Mesodermal cell (in vitro differentiated cells): Measurements from ENCODE around the gene GPR176.

Experiments used
- H3K27ac ChIP-seq: 2 replicates; pipeline ENCODE4 v1.7.0; 2013; ENCODE audit warnings: mild to moderate bottlenecking, low read depth, low read length, moderate library complexity; ENCODE audit not compliant: severe bottlenecking
- H3K36me3 ChIP-seq: 2 replicates; pipeline ENCODE4 v1.7.1; 2013; ENCODE audit warnings: mild to moderate bottlenecking, low read length, moderate library complexity; ENCODE audit not compliant: control insufficient read depth, insufficient read depth
- H3K4me1 ChIP-seq: one replicate; pipeline ENCODE4 v1.7.1; 2013; ENCODE audit warnings: mild to moderate bottlenecking, low read length; ENCODE audit not compliant: insufficient read depth, control insufficient read depth, poor library complexity, severe bottlenecking
- H3K4me3 ChIP-seq: 2 replicates; pipeline ENCODE4 v1.7.0; 2013; ENCODE audit warnings: low read length, control low read depth, mild to moderate bottlenecking; ENCODE audit not compliant: insufficient read depth, poor library complexity, severe bottlenecking; ENCODE audit errors: extremely low read depth
- H3K9me3 ChIP-seq: 2 replicates; pipeline ENCODE4 v1.7.1; 2013; ENCODE audit warnings: mild to moderate bottlenecking, low read length, moderate library complexity; ENCODE audit not compliant: control insufficient read depth
- WGBS, 2 experiments: methylation state at CpG; one replicate each; pipeline ENCODE4 v1.1.5; 2013; ENCODE audit warnings: missing lambda C conversion rate in 2 of 2; ENCODE audit not compliant: insufficient coverage in 2 of 2; 5-methylcytosine and 5-hydroxymethylcytosine counted together

Gene GPR176

DNA sequence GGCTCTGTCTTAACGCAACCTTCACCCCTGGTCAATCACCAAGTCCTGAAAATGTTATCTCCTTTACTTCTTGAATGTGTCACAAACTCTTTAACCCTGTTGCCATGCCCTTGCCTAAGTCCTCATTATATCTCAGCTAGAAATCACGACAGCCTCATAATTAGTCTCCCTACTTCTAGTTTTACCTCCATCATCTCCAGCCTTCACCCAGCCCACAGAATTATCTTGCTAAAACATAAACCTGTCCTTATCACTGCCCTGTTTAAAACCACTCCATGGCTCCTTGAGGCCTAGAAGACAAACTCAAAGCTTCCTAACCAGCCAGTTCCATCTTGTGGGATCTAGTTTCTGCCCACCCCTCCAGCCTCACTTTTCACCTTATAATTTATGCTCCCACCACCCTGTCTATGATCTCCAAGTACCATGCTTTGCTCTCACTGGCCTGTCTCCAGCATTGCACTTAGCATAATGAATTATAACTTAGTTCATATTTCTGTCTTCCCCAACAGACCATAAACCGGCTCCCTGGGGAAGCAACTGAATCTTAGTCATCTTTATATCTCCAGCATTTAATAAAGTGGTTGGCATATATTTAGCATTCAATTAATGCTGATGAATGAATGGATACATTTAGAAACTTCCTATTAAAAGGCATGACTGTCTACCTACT lies 39.2 kb downstream of the GPR176 start:
- 93 to 100% methylated on average over 1 to 2 of the region's 3 CpGs for WGBS, 2 experiments
- peaks cover 5% of the 10 kb centered on the region for H3K4me1 ChIP-seq
- H3K27ac ChIP-seq, result no peak overlapping the region
- no peaks in the 10 kb centered on the region for H3K36me3 ChIP-seq
- H3K4me3 ChIP-seq, result no peak overlapping the region
- no peaks in the 10 kb centered on the region for H3K9me3 ChIP-seq

DNA sequence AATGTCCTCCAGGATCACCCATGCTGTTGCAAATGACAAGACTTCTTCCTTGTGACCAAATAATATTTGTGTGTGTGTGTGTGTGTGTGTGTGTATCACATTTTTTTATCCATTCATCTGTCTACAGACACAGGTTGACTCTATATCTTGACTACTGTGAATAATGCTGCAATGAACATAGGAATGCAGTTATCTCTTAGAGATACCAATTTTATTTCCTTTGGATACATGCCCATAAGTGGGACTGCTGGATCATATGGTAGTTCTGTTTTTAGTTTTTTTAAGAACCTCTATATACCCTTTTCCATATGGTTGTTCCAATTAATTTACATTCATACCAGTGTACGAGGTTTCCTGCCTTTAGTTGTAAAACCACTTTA lies 41.7 kb downstream of the GPR176 start:
- H3K9me3 ChIP-seq, result no peaks in the 10 kb centered on the region
- WGBS, 2 experiments, result no CpG with 5 or more reads among the region's 1 CpG
- no peak overlapping the region for H3K27ac ChIP-seq

DNA sequence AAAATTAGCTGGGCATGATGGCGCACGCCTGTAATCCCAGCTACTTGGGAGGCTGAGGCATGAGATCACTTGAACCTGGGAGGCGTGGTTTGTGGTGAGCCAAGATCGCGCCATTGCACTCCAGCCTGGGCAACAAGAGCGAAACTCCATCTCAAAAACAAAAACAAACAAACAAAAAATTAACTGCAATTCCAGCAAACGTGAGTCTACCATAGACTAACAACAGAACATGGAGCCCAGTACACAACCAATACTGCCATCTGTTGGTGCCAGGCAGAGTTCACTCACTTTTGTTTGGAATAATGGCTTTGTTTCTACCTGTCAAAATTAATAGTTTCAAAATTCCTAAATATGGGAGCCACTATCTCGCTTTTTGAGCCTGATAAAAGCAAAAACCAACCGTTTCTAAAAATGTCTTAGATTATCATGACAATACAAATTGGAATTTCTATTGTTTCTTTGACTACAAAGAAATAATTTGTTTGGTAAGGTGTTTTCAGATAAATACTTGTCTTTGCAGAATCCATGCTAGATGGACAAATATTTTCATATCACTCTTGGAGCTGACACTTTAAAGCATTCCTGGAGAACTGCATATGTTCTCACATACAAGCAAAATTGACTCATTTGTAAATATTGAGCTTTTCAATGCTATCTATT lies 45.0 kb downstream of the GPR176 start:
- no peaks in the 10 kb centered on the region for H3K4me1 ChIP-seq
- H3K4me3 ChIP-seq, result no peak overlapping the region
- no peaks in the 10 kb centered on the region for H3K9me3 ChIP-seq
- WGBS, 2 experiments, result 91 to 92% methylated on average over 6 of the region's 9 CpGs
- H3K36me3 ChIP-seq, result no peaks in the 10 kb centered on the region
- no peak overlapping the region for H3K27ac ChIP-seq

More for the DNA sequence above, 41.7 kb downstream of the GPR176 start:
- Histone ChIP-seq H3K4me1 (no peaks in the 10 kb centered on the region), H3K36me3 (no peaks in the 10 kb centered on the region), H3K4me3 (no peak overlapping the region)

DNA sequence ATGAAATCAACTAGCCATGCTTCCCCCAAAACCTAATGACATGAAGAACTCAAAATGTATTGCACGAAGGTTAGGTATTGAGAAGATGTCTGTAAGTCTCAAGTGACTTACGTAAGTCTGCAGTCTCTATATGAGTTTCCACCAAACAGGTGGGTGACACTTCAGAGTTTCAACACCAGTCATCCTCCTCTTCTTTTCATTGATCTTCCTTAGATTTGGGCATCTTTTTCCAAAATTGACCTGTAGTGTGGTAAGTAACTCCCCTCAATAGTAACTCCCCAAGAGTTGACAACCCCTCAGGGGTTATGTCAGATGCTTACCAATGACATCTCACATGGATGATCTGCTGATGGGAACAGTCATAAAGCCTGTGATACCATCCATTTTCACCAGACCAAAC lies 46.1 kb downstream of the GPR176 start:
- Histone ChIP-seq H3K4me3 (no peak overlapping the region), H3K4me1 (no peaks in the 10 kb centered on the region), H3K36me3 (no peaks in the 10 kb centered on the region), H3K27ac (no peak overlapping the region), H3K9me3 (no peaks in the 10 kb centered on the region)
- 100% methylated on average over 1 of the region's 2 CpGs; no CpG with 5 or more reads in 1 of the 2 experiments for WGBS, 2 experiments

DNA sequence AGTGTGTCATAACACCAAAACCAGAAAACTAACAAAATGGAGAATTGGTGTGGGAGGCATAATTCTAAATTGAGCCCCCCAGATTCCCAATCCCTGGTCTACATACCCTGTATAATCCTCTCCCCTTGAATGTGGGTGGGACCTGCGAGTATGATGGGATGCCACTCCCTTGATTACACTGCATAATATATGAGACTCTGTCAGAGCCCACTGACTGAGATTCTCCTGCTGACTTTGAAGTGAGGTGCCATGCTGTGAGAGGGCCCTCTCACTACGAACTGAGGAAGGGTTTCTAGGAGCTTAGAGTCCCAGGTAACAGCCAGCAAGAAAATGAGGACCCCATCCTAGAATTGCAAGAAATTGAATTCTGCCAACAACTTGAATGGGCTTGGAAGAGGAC lies 49.5 kb downstream of the GPR176 start:
- Histone ChIP-seq H3K36me3 (no peaks in the 10 kb centered on the region), H3K4me1 (no peaks in the 10 kb centered on the region), H3K4me3 (no peak overlapping the region), H3K27ac (no peak overlapping the region), H3K9me3 (peaks cover 3% of the 10 kb centered on the region)
- 50 to 100% methylated on average over 1 of the region's 2 CpGs for WGBS, 2 experiments

DNA sequence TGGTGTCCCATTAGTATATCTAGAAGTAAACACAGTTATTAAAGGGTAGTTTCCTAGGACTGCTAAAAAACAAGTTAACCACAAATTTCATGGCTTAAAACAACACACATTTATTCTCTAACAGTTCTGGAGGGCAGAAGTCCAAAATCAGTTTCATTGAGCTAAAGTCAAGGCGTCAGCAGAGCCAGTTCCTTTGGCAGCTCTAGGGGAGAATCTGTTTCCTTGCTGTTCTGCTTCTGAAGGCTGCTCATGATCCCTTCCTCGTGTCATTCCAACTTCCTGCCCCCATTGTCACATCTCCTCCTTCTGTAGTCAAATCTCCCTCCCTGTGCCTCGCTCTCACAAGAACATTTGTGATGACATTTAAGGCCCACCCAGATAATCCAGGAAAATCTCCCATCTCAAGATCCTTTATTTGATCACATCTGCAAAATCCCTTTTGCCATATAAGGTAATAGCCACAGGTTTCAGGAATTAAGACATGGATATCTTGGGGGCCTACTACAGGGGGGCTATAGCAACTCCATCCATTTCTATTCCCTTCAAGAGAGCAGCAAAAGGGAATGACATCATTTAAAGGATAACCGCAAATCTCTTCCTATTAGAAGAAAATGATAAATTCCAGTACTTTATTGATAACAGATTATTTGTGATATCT lies 50.1 kb downstream of the GPR176 start:
- peaks cover 3% of the 10 kb centered on the region for H3K9me3 ChIP-seq
- H3K36me3 ChIP-seq, result no peaks in the 10 kb centered on the region
- no peak overlapping the region for H3K27ac ChIP-seq
- no peak overlapping the region for H3K4me3 ChIP-seq
- no peaks in the 10 kb centered on the region for H3K4me1 ChIP-seq
- WGBS, 2 experiments, result 69% methylated on average over 3 of the region's 4 CpGs

DNA sequence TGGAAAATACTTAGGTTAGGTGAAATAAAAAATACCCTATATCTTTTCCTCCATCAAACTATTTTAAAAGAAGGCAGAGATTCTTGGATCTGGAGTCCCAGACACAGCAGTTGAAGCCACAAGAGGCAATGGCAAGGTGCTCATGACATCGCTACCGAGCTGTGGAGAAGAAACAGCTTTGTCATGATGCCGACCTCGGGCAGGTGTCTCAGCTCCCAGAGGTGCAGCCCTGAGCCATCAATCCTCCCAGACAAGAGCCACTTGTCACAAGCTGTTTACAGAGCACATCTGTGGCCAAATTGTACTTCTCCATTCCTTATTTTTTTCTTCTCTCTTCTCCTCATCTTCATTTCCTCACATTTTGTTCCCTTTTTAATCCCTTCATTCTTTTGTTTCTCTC lies 50.8 kb downstream of the GPR176 start:
- Histone ChIP-seq H3K4me3 (no peak overlapping the region), H3K9me3 (peaks cover 3% of the 10 kb centered on the region), H3K27ac (no peak overlapping the region), H3K36me3 (no peaks in the 10 kb centered on the region), H3K4me1 (no peaks in the 10 kb centered on the region)
- WGBS, 2 experiments, result 88 to 95% methylated on average over 4 of the region's 4 CpGs

DNA sequence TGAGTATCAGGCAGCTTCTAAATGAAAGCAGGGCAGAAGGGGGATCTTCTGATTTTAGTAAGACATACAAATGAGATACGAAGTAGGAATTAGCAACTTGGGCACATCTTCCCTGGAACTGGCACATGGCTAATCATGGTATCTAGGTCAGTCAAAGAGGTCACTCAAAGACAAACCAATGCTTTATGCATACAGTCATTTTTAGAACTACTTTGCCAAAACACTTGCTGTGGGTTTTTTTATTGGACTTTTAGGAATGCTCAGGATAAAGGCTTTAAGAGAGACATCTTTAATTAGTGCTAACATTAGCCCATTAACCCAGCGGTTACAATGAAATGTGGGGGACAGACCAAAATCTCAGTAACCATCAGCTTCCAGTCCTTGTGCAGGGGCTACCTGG lies 51.7 kb downstream of the GPR176 start:
- Histone ChIP-seq H3K9me3 (peaks cover 3% of the 10 kb centered on the region), H3K4me3 (no peak overlapping the region), H3K4me1 (no peaks in the 10 kb centered on the region), H3K27ac (no peak overlapping the region), H3K36me3 (no peaks in the 10 kb centered on the region)
- whole genome bisulfite sequencing, 2 experiments, result 89 to 100% methylated on average over 1 to 2 of the region's 2 CpGs

DNA sequence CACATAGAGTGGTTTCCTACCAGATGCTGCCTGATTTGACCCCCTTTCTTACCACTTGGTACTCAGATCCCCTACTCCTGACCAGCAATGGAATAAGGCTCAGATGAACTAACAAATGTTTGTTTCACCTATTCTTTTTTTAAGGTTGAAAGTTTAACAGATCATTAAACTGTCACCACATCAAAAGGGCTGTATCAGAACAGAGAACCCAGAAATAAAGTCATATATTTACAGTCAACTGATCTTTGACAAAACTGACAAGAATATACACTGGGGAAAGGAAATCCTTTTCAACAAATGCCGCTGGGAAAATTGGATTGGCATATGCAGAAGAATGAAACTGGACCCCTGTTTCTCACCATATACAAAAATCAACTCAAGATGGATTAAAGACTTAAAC lies 56.0 kb downstream of the GPR176 start:
- no CpG with 5 or more reads among the region's 1 CpG for WGBS, 2 experiments
- no peak overlapping the region for H3K27ac ChIP-seq
- H3K36me3 ChIP-seq, result no peaks in the 10 kb centered on the region

DNA sequence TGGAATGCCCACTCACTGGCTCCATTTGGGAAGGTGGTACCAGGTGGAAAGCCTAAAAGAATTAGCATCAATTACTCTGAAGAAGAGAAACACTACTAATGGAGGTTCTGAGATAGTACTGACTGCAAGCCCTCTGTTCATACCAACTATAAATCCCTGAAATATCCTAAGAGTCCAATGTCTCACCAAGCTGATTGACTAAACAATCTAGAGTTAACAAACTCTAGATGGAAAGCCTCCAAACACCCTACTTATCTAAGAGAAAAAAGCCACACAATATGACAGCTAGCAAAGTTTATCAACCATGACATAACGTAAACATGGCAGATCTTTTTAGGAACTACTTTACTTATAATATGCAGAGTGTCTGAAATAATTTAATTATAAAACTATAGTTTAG lies 59.2 kb downstream of the GPR176 start:
- no peaks in the 10 kb centered on the region for H3K9me3 ChIP-seq
- no peak overlapping the region for H3K27ac ChIP-seq
- H3K36me3 ChIP-seq, result no peaks in the 10 kb centered on the region
- H3K4me1 ChIP-seq, result no peaks in the 10 kb centered on the region
- no CpG with 5 or more reads among the region's 1 CpG for WGBS, 2 experiments
- H3K4me3 ChIP-seq, result no peak overlapping the region

More for the DNA sequence above, 56.0 kb downstream of the GPR176 start:
- Histone ChIP-seq H3K4me1 (no peaks in the 10 kb centered on the region), H3K4me3 (no peak overlapping the region), H3K9me3 (peaks cover 3% of the 10 kb centered on the region)

DNA sequence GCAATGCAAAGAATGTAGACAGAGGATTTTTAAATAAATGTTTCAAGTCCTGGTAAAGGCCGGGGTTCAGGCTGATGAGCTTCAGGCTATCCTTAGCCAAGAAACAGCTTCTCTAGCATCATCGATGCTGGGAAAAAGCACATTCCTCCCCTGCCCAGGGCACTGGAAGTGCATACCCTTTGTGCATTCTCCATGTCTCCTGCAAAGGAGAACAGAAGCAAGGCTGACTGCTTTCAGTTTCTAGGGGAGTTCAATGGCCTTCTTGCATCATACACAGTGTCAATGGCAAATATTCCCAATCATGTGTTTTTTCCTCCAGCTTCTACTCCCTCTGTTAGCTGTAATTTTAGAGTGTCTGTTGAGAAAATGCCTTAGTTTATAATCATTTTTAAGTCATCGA lies 59.9 kb downstream of the GPR176 start:
- Histone ChIP-seq H3K36me3 (no peaks in the 10 kb centered on the region), H3K27ac (no peak overlapping the region), H3K4me1 (no peaks in the 10 kb centered on the region), H3K9me3 (no peaks in the 10 kb centered on the region), H3K4me3 (no peak overlapping the region)
- 80 to 95% methylated on average over 2 of the region's 3 CpGs for WGBS, 2 experiments
